ENCODE data around the gene FABP1. TPM values are rescaled to one million over a fixed set of nuclear protein-coding genes. Genes with fewer than 3 reads are reported as not detected.

Gene FABP1
- total RNA-seq, 4 donors from 2014 or later: not detected

GRCh38 chr2:88160517-88160916, 32.7 kb upstream of the FABP1 start:
- Histone ChIP-seq H3K36me3 (no peaks in the 10 kb centered on the region), H3K27ac (no peak overlapping the region), H3K27me3 (no peaks in the 10 kb centered on the region), H3K4me3 (replicated peaks in 1 of 3) (no peak overlapping the region), H3K4me1 (no peaks in the 10 kb centered on the region), H3K9me3 (no peaks in the 10 kb centered on the region)
- intact Hi-C loops (cut with DNase I): loop anchor here (2.0 kb wide), 1 partner anchor 100 kb away; no protein-coding TSS in a partner anchor
- TF ChIP-seq POLR2A (IDR thresholded peaks at IDR 0.05) (no peak), CTCF (IDR thresholded peaks at IDR 0.05) (no peak)
- WGBS, 2 donors: 82 to 84% methylated on average over 5 to 7 of the region's 7 CpGs
- no peak for DNase-seq

- TF ChIP-seq POLR2A (IDR thresholded peaks at IDR 0.05) (no peak), CTCF (IDR thresholded peaks at IDR 0.05) (peak; percentile 55 to 80 (median 64))
- H3K36me3 ChIP-seq: no peaks in the 10 kb centered on the region
- no peaks in the 10 kb centered on the region for H3K27me3 ChIP-seq
- DNase-seq: peak; percentile 46 to 48
- H3K4me3 ChIP-seq (replicated peaks in 1 of 3): no peak overlapping the region
- intact Hi-C loops (cut with DNase I): loop anchor here (2.0 kb wide), 1 partner anchor 99 kb away; no protein-coding TSS in a partner anchor
- no peaks in the 10 kb centered on the region for H3K9me3 ChIP-seq
- WGBS, 2 donors: 27 to 34% methylated on average over 5 of the region's 5 CpGs
- H3K27ac ChIP-seq: no peak overlapping the region
- H3K4me1 ChIP-seq: no peaks in the 10 kb centered on the region
Observed at GRCh38 chr2:88159955-88160415, 32.1 kb upstream of the FABP1 start.

- intact Hi-C loops (cut with DNase I): no loop called here
- H3K27ac ChIP-seq: no peak overlapping the region
- no peak for DNase-seq
- TF ChIP-seq CTCF (IDR thresholded peaks at IDR 0.05) (no peak), POLR2A (IDR thresholded peaks at IDR 0.05) (no peak)
- H3K36me3 ChIP-seq: no peaks in the 10 kb centered on the region
- 47 to 71% methylated on average over 3 of the region's 3 CpGs for WGBS, 2 donors
- no peaks in the 10 kb centered on the region for H3K9me3 ChIP-seq
- H3K27me3 ChIP-seq: no peaks in the 10 kb centered on the region
- no peaks in the 10 kb centered on the region for H3K4me1 ChIP-seq
- H3K4me3 ChIP-seq (replicated peaks in 1 of 3): no peak overlapping the region
Observed at GRCh38 chr2:88159481-88159880, 31.6 kb upstream of the FABP1 start.

GRCh38 chr2:88148929-88149438, 21.1 kb upstream of the FABP1 start:
- H3K4me3 ChIP-seq (replicated peaks in 1 of 3): no peak overlapping the region
- no peak overlapping the region for H3K27ac ChIP-seq
- no peaks in the 10 kb centered on the region for H3K4me1 ChIP-seq
- intact Hi-C loops (cut with DNase I): no loop called here
- no peaks in the 10 kb centered on the region for H3K36me3 ChIP-seq
- no peak for DNase-seq
- H3K9me3 ChIP-seq: no peaks in the 10 kb centered on the region
- no peak for TF ChIP-seq CTCF (IDR thresholded peaks at IDR 0.05)
- H3K27me3 ChIP-seq: no peaks in the 10 kb centered on the region

- H3K4me1 ChIP-seq: no peaks in the 10 kb centered on the region
- no peak for DNase-seq
- WGBS, 2 donors: 93 to 100% methylated on average over 1 to 2 of the region's 2 CpGs
- TF ChIP-seq CTCF (IDR thresholded peaks at IDR 0.05): no peak
- no peak for TF ChIP-seq POLR2A (IDR thresholded peaks at IDR 0.05)
- H3K4me3 ChIP-seq (replicated peaks in 1 of 3): no peak overlapping the region
- H3K9me3 ChIP-seq: no peaks in the 10 kb centered on the region
- H3K27ac ChIP-seq: no peak overlapping the region
- no peaks in the 10 kb centered on the region for H3K27me3 ChIP-seq
- H3K36me3 ChIP-seq: no peaks in the 10 kb centered on the region
- intact Hi-C loops (cut with DNase I): no loop called here
Observed at GRCh38 chr2:88147145-88147544, 19.3 kb upstream of the FABP1 start.
